ENCODE measurements around the gene WDR33.

The WDR33 gene

GRCh38 chr2:127690696-127691095 lies 120.3 kb downstream of the WDR33 start:
- TF ChIP-seq CTCF (IDR thresholded peaks at IDR 0.05; ENCODE audit: low read depth, low read length): no peak
- no peak overlapping the region for H3K4me3 ChIP-seq (ENCODE audit: low read depth, low read length)
- H3K4me1 ChIP-seq: no peaks in the 10 kb centered on the region
- H3K9me3 ChIP-seq: no peaks in the 10 kb centered on the region
- no peak for DNase-seq
- H3K27me3 ChIP-seq: no peaks in the 10 kb centered on the region
- no peaks in the 10 kb centered on the region for H3K36me3 ChIP-seq

- no peaks in the 10 kb centered on the region for H3K9me3 ChIP-seq
- H3K4me1 ChIP-seq: no peaks in the 10 kb centered on the region
- no peak for TF ChIP-seq CTCF (IDR thresholded peaks at IDR 0.05; ENCODE audit: low read depth, low read length)
- no peak overlapping the region for H3K4me3 ChIP-seq (ENCODE audit: low read depth, low read length)
- no peaks in the 10 kb centered on the region for H3K36me3 ChIP-seq
- no peak for DNase-seq
- H3K27me3 ChIP-seq: no peaks in the 10 kb centered on the region
Measured at GRCh38 chr2:127688405-127688804, 122.6 kb downstream of the WDR33 start.

GRCh38 chr2:127685410-127686080 lies 125.4 kb downstream of the WDR33 start:
- H3K4me3 ChIP-seq (ENCODE audit: low read depth, low read length): no peak overlapping the region
- no peaks in the 10 kb centered on the region for H3K9me3 ChIP-seq
- no peaks in the 10 kb centered on the region for H3K4me1 ChIP-seq
- no peak for DNase-seq
- no peak for TF ChIP-seq CTCF (IDR thresholded peaks at IDR 0.05; ENCODE audit: low read depth, low read length)
- H3K36me3 ChIP-seq: no peaks in the 10 kb centered on the region
- no peaks in the 10 kb centered on the region for H3K27me3 ChIP-seq

- Histone ChIP-seq H3K27me3 (no peaks in the 10 kb centered on the region), H3K4me1 (no peaks in the 10 kb centered on the region), H3K9me3 (no peaks in the 10 kb centered on the region), H3K36me3 (no peaks in the 10 kb centered on the region), H3K4me3 (ENCODE audit: low read depth, low read length) (no peak overlapping the region)
- no peak for DNase-seq
- TF ChIP-seq CTCF (IDR thresholded peaks at IDR 0.05; ENCODE audit: low read depth, low read length): no peak
Measured at GRCh38 chr2:127683757-127684156, 127.2 kb downstream of the WDR33 start.

- Histone ChIP-seq H3K36me3 (no peaks in the 10 kb centered on the region), H3K4me1 (no peaks in the 10 kb centered on the region), H3K27me3 (no peaks in the 10 kb centered on the region), H3K9me3 (no peaks in the 10 kb centered on the region), H3K4me3 (ENCODE audit: low read depth, low read length) (no peak overlapping the region)
- no peak for TF ChIP-seq CTCF (IDR thresholded peaks at IDR 0.05; ENCODE audit: low read depth, low read length)
- DNase-seq: no peak
Measured at GRCh38 chr2:127683056-127683455, 127.9 kb downstream of the WDR33 start.

- no peak for TF ChIP-seq CTCF (IDR thresholded peaks at IDR 0.05; ENCODE audit: low read depth, low read length)
- H3K4me3 ChIP-seq (ENCODE audit: low read depth, low read length): no peak overlapping the region
- no peaks in the 10 kb centered on the region for H3K9me3 ChIP-seq
- H3K36me3 ChIP-seq: no peaks in the 10 kb centered on the region
- no peaks in the 10 kb centered on the region for H3K4me1 ChIP-seq
- no peak for DNase-seq
- H3K27me3 ChIP-seq: no peaks in the 10 kb centered on the region
Measured at GRCh38 chr2:127681976-127682857, 128.8 kb downstream of the WDR33 start.
